AG08396 (cell line): ENCODE data around the gene ULK4.
"Not testable (repeated sequence)": the region's sequence is repeated elsewhere in the genome, so short reads cannot be mapped to it uniquely, and the experiment has no call there.

ENCODE experiments used
- DNase-seq: peaks from one replicate; pipeline ENCODE4 v3.0.0; 2012; ENCODE audit warnings: low spot score, mixed read lengths

ULK4 gene

DNA sequence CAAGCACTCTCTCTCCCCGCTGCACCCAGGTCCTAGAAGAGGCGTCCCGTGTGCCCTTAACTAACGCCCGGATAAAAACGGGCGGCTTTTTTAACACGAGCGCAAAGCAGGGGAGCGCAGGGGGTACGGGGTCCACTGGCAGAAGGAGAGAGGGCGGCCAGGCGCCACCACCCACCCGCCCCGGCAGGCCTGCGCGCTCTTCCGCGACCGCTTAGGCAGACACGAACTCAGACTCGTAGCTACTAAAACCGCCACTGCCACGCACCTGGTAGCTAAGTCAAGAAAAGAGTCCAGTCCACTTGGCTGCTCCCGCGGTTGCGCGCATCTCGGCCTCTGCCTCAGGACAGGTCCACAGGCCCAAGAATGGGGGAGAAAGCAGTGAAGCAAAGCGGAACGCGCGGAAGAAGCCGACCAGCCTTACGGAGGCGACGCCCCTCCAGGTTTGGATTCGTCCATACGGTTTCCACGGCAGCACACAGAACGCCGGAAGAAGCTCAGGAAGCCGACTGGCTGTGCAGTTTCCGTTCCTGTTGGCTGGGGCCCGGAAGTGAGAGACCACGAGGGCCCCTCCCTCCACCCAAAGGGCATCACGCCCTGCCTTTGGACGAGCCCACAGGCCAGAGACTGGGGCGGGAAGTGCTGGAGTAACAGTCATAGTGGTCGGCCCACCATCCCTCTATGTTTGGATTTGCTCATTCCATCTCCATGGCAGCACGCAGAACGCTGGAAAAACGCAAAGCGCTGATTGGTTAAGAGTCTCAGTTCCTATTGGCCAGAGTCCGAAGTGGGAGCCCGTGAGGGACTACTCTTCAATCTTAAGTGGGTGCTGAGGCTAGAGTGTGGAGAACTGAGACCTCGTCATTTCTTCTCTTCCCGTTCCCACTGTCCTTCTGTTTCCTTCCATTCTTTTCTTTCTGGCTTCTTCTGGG is at the start of gene ULK4:
Gene ULK4, minus strand, starts transcription at position 353 of the 929 bp plus-strand sequence. CDS start 7,344 bp downstream, outside the sequence.
- DNase-seq = peak; percentile 94

DNA sequence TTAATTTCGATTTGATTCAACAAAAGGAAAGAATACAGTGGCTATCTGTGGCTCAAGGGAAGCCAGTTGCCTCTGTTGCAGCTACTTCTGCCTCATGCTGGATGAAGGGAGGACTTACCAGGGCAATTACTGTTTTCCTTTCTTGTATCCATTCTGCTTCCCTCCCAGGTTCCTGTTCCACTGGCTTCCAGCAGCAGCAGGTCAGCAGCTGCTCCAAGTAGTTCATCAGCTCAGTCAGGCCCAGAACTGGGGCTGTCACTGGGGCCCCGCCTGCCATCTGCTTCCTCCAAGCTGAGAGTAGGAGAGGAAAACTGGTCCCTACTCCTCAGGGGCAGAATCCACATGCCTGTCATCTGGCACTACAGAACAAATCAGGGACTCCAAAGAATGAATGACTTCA is 48.6 kb upstream of the ULK4 start:
- no peak for DNase-seq

DNA sequence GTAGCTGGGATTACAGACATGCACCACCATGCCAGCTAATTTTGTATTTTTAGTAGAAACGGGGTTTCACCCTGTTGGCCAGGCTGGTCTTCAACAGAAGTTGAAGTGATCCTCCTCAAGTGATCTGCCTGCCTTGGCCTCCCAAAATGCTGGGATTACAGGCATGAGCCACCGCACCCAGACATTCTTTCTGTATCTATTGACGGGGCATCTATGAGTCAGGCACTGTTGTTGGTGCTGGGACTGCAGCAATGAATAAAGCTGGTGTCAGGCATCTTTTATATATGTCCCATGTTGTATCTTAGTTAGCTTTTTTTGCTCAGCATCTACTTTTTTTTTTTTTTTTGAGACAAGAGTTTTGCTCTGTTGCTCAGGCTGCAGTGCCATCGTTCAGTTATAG is 47.6 kb upstream of the ULK4 start:
- DNase-seq = no peak

- DNase-seq = no peak
Observed at GRCh38 chr3:42007785-42008184, 45.9 kb upstream of the ULK4 start.

DNA sequence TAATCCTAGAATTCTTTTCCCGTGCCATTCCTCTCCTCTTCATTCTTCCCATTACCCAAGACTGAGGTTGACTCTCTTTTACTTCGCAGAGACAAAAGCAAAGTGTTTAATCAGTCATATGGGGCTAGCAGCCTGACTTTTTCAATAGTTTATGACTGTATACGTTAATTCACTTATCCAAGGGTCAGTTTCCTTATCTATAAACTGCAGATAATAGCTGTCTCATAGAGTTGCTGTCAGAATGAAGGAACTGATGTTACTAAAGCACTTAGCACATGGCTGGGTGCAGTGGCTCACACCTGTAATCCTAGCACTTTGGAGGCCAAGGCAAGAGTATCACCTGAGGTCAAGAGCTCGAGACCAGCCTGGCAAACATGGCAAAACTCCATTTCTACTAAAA is 43.5 kb upstream of the ULK4 start:
- no peak for DNase-seq

DNA sequence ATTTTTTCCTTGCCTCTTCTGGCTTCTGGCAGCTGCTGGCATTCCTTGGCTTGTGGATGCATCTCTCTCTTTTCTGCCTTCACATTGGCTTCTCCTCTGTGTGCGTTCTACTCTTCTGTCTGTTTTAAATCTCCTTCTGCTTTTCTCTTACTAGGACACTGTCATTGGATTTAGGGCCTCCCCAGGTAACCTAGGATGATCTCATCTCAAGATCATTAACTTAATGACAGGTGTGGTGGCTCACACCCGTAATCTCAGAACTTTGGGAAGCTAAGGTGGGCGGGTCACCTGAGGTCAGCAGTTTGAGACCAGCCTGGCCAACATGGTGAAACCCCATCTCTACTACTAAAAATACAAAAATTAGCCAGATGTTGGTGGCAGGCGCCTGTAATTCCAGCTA is 40.9 kb upstream of the ULK4 start:
- DNase-seq = no peak

DNA sequence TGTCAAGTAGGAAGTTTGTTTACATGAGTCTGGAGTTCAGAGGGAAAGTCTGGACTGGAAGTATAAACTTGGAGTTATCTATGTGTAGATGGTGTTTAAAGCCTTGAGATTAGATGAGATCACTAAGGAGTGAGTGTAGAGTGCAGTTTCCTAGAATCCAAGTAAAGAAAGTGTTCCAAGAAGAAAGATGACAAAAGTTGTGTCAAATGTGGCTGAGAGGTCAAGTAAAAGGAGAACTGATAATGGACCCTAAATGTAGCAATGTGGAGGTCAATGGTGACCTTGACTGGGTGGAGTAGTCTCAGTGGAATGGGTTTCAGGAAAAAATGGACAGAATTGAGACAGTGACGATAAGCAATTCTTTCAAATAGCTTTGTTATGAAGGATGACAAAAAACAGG is 39.9 kb upstream of the ULK4 start:
- no peak for DNase-seq

DNA sequence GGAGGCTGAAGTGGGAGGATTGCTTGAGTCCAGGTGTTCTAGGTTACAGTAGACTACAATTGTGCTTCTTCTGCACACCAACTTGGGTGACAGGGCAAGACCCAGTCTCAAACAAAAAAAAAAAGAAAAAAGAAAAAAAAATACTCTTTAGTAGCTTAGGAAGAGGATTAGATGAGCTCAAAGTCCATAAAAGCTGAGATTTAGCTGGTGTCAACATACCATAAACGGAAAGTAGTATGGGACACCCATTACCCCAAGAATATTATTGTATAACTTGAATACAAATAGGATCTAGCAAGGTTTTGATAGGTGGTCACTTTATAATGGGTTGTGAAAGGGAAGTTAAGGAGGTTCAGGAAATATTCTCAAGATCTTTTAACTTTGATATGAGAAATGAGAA is 38.0 kb upstream of the ULK4 start:
- no peak for DNase-seq

- no peak for DNase-seq
Observed at GRCh38 chr3:41997702-41998550, 36.0 kb upstream of the ULK4 start.

DNA sequence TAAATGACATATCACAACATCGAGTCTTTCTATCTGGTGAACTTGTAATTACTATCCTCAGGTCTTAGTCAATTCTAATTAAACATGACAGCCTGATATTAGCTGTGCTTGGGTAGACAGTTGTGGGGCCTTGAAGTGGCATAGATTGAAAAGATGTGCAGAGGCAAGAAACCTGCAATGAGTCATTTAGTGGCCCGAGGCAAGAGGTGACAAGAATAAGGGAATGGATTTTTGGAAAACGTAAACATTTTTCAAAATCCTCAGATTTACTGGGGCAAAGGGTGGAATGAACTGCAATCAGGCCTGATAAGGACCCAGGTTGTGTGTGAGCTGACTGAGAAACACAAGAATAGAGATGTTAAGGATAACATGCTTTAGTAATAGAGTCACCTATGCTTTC is 29.5 kb upstream of the ULK4 start:
- no peak for DNase-seq

GRCh38 chr3:41989518-41989917 is 27.6 kb upstream of the ULK4 start:
- DNase-seq = no peak

DNA sequence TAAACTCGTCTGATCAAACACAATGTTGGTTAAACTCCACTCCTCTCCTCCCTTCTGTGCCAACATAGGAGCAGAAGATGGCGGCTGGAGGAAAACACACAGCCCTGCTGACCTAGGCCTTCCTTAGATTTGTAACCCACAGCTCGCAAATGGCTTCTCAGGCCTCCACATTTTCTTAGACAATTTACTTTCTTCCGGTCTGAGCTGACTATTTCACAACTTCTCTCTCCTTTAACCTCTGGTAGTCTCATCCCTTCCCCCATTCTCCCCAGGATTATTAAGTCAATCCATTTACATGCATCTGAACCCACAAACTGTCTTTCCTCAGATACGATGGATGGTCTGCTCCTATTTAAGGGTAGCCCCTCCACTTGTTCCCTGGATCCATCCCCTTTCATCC is 25.7 kb upstream of the ULK4 start:
- DNase-seq = no peak

GRCh38 chr3:41986561-41986960 is 24.7 kb upstream of the ULK4 start:
- no peak for DNase-seq

DNA sequence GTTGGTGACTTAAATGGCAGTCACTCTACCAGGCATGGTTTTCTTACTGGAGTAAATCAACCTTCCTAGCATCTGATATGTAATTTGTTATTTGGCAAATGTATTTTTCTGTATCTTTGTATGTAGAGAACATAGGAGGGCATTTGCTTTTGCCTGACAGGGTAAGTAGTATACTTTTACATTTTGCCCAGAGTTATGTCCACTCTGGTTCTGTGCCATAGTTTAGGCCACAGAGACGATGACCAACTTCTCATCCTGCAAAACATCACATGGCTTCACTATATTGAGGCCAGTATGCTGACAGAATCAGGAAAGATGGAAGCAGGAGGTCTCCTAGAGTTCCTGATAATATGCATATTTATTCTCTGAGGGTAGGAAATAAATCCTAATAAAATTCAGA is 23.1 kb upstream of the ULK4 start:
- no peak for DNase-seq

GRCh38 chr3:41983091-41983490 is 21.2 kb upstream of the ULK4 start:
- DNase-seq = not testable (repeated sequence)

DNA sequence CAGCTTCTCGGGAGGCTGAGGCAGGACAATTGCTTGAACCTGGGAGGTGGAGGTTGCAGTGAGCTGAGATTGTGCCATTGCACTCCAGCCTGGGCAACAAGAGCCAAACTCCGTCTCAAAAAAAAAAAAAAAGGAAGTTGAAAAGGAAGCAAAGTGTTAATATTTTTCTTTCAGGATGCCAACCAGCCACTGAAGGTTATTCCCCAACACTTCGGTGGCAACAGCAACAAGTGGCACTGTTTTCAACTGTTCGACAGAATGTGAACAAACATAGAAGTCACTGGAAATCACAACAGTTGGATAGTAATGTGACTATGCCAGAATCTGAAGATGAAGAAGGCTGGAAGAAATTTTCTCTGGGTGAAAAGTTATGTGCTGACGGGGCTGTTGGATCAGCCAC is 15.5 kb upstream of the ULK4 start:
- DNase-seq = not testable (repeated sequence)

DNA sequence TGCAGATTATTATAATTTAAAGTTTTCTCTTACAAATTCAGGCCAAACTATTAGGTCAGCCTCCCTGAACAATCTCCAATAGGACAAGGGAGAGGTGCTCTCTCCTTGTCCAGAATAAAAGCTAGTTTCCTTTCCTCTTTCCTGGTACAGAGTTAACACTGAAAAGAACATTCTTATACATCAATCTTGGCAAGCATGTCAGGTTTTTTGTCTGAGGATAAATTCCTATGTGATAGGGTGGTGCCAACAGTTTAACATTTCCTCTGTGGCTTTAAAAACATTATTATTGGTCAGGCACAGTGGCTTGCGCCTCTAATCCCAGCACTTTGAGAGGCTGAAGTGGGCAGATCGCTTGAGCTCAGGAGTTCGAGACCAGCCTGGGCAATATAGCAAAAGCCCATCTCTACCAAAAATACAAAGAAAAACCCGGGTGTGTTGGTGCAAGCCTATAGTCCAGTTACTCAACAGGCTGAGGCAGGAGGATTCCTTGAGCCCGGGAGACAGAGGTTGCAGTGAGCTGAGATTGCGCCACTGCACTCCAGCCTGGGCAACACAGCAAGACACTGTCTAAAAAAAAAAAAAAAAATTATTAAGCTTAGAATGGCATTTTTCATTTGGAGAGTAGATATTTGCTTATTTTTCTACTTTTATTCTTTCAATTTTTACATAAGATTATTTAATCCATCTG is 13.7 kb upstream of the ULK4 start:
- DNase-seq = no peak

DNA sequence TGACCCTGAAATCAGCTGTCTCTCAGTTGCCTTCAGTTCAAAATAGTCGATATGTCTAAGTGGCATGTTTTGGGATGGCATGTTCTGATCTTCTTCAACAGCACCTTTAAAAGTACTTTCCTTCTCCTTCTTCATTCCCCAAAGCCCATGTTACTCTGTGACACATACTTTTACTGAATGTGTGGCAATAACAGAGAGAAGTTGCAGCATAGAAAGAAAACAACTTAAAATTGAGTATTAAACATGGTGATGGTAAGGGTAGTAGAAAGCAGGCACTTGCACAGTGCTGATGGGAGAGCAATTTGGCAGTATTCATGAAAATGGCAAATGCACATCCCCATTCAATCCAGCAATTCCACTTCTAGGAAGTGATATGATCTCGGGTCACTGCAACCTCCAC is 12.3 kb upstream of the ULK4 start:
- DNase-seq = no peak

- no peak for DNase-seq
Observed at GRCh38 chr3:41972802-41973201, 10.9 kb upstream of the ULK4 start.

- no peak for DNase-seq
Observed at GRCh38 chr3:41966206-41966605, 4.3 kb upstream of the ULK4 start.

DNA sequence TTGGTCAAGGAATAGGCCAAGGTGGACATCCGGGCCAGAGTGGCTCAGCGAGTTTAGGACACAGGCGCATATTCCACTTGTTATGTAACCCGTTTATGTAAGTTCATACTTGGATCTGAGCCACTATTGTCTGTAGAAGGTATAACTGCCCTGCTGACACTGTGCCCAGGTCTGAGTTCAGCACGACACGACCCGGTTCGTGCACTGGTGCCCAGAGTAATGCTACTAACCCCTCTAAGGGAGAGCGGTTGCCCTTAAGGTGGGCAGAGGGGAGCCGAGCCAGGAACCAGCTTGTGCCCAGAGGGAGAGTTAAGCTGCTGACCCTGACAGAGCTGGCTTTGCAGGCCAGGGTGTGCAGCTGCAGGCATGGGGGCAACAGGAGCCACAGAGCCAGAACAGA is 1.9 kb upstream of the ULK4 start:
- no peak for DNase-seq
